Left lobe of liver (tissue), 2 donors: ENCODE results near the gene TIMP2. TPM values are rescaled to one million over a fixed set of nuclear protein-coding genes. Genes with fewer than 3 reads are reported as not detected.

Experiments used
- ATAC-seq: fragments of 200-7000 bp; cut with Tn5 transposase; one replicate; pipeline ENCODE4 v1.9.1; 2020; ENCODE audit warnings: mild to moderate bottlenecking, moderate library complexity
- DNase-seq: peaks from one replicate; pipeline ENCODE4 v3.0.0-alpha.2; 2020; ENCODE audit warnings: low spot score
- total RNA-seq: library from RNA; stranded (reverse); gene quantifications from one replicate; pipeline ENCODE4 v1.2.1, GENCODE V29; 2021
- donor health status: DM: no; HTN: no; CAD: no; lungs with moderate emphysema.
- donor health status: DM: no; HTN: yes; CAD: no.

Gene TIMP2
- total RNA-seq, 1 donor from 2014 or later, result 26.4 TPM

- ATAC-seq, result peak; percentile 91
- DNase-seq, result peak; percentile 100
Observed at GRCh38 chr17:78840780-78841611, 84.2 kb downstream of the TIMP2 start, which contains the start of gene USP36. Gene USP36 (minus strand): TSS chr17:78840814. CDS start chr17:78836363, 4,451 bp downstream.

- ATAC-seq, result no peak
Observed at GRCh38 chr17:78840530-78840779, 84.7 kb downstream of the TIMP2 start.

GRCh38 chr17:78839762-78840529, 85.2 kb downstream of the TIMP2 start:
- ATAC-seq (peak; percentile 21), DNase-seq (no peak)

More at GRCh38 chr17:78840530-78840779, 84.7 kb downstream of the TIMP2 start:
- no peak for DNase-seq

- DNase-seq (no peak), ATAC-seq (no peak)
Observed at GRCh38 chr17:78839235-78839761, 85.9 kb downstream of the TIMP2 start.

GRCh38 chr17:78838574-78839005, 86.6 kb downstream of the TIMP2 start:
- peak; percentile 46 for ATAC-seq
- peak; percentile 77 for DNase-seq

- ATAC-seq (no peak), DNase-seq (no peak)
Observed at GRCh38 chr17:78836420-78837021, 88.7 kb downstream of the TIMP2 start.

GRCh38 chr17:78834571-78834970, 90.6 kb downstream of the TIMP2 start:
- DNase-seq (no peak), ATAC-seq (no peak)

GRCh38 chr17:78832541-78832810, 92.7 kb downstream of the TIMP2 start:
- ATAC-seq, result no peak

GRCh38 chr17:78831688-78832540, 93.3 kb downstream of the TIMP2 start:
- DNase-seq (no peak), ATAC-seq (peak; percentile 85)

More at GRCh38 chr17:78832541-78832810, 92.7 kb downstream of the TIMP2 start:
- DNase-seq, result no peak

GRCh38 chr17:78829477-78829876, 95.7 kb downstream of the TIMP2 start:
- DNase-seq (no peak), ATAC-seq (no peak)

GRCh38 chr17:78828470-78829185, 96.6 kb downstream of the TIMP2 start:
- no peak for ATAC-seq
- no peak for DNase-seq

- no peak for ATAC-seq
- DNase-seq, result no peak
Observed at GRCh38 chr17:78826836-78827509, 98.2 kb downstream of the TIMP2 start.

- DNase-seq, result no peak
- no peak for ATAC-seq
Observed at GRCh38 chr17:78826421-78826820, 98.8 kb downstream of the TIMP2 start.

GRCh38 chr17:78825696-78826095, 99.5 kb downstream of the TIMP2 start:
- DNase-seq (no peak), ATAC-seq (no peak)

- ATAC-seq (no peak), DNase-seq (no peak)
Observed at GRCh38 chr17:78824240-78824639, 100.9 kb downstream of the TIMP2 start.

GRCh38 chr17:78823282-78824046, 101.7 kb downstream of the TIMP2 start:
- ATAC-seq (no peak), DNase-seq (no peak)

- DNase-seq, result no peak
- no peak for ATAC-seq
Observed at GRCh38 chr17:78822552-78822951, 102.6 kb downstream of the TIMP2 start.

- DNase-seq (no peak), ATAC-seq (no peak)
Observed at GRCh38 chr17:78821961-78822360, 103.2 kb downstream of the TIMP2 start.

- ATAC-seq (no peak), DNase-seq (no peak)
Observed at GRCh38 chr17:78820841-78821240, 104.3 kb downstream of the TIMP2 start.
